NCI-H1930 (cell line): ENCODE measurements around the gene FAM72B.
"Not testable (repeated sequence)": the region's sequence is repeated elsewhere in the genome, so short reads cannot be mapped to it uniquely, and the experiment has no call there.

Experiments used
- DNase-seq, 2 experiments: peaks; one replicate each; lab custom pipeline; 2025; lab: John Stamatoyannopoulos, UW

FAM72B gene

GRCh38 chr1:121152788-121153187 is 31.4 kb downstream of the FAM72B start:
- not testable (repeated sequence) for DNase-seq

GRCh38 chr1:121151294-121151693 is 32.8 kb downstream of the FAM72B start:
- not testable (repeated sequence) for DNase-seq

GRCh38 chr1:121148489-121149190 is 35.5 kb downstream of the FAM72B start:
- DNase-seq: not testable (repeated sequence)

- not testable (repeated sequence) for DNase-seq
These were observed 43.7 kb downstream of the FAM72B start for GRCh38 chr1:121140393-121140792.

GRCh38 chr1:121131494-121131893 is 52.6 kb downstream of the FAM72B start:
- not testable (repeated sequence) for DNase-seq

- DNase-seq: not testable (repeated sequence)
These were observed 65.7 kb downstream of the FAM72B start for GRCh38 chr1:121118480-121118824.
